GM12801 (cell line): ENCODE results near the gene DLAT.

Experiments
- CTCF ChIP-seq: IDR thresholded peaks from one replicate; pipeline ENCODE4 v1.5.1; 2011; ENCODE audit warnings: control low read depth; ENCODE audit not compliant: insufficient read length; ENCODE audit errors: extremely low read depth

The DLAT gene

GRCh38 chr11:111981270-111981669 lies 43.9 kb upstream of the DLAT start:
- TF ChIP-seq CTCF: no peak

GRCh38 chr11:111982019-111982464 lies 43.2 kb upstream of the DLAT start:
- TF ChIP-seq CTCF: no peak

- no peak for TF ChIP-seq CTCF
Observed at GRCh38 chr11:111982541-111983186, 42.5 kb upstream of the DLAT start.

GRCh38 chr11:111983187-111983986 lies 41.8 kb upstream of the DLAT start:
- no peak for TF ChIP-seq CTCF

- no peak for TF ChIP-seq CTCF
Observed at GRCh38 chr11:111986589-111986988, 38.6 kb upstream of the DLAT start.

GRCh38 chr11:111990381-111990780 lies 34.8 kb upstream of the DLAT start:
- TF ChIP-seq CTCF: no peak

GRCh38 chr11:111992206-111992855 lies 32.9 kb upstream of the DLAT start:
- no peak for TF ChIP-seq CTCF
